HEK293 (cell line): ENCODE measurements around the gene NUDCD3.

Experiments
- CTCF ChIP-seq: fragments of 450-650 bp; formaldehyde crosslinking; IDR thresholded peaks from 2 replicates; pipeline ENCODE4 v1.5.1; 2016; ENCODE audit warnings: missing biosample characterization, missing genetic modification characterization
- MYNN ChIP-seq: fragments of 450-650 bp; formaldehyde crosslinking; IDR thresholded peaks from 2 replicates; pipeline ENCODE4 v1.5.1; 2016; ENCODE audit warnings: missing biosample characterization, missing genetic modification characterization, borderline replicate concordance
- SALL2 ChIP-seq: fragments of 450-650 bp; formaldehyde crosslinking; IDR thresholded peaks from 2 replicates; pipeline ENCODE4 v1.5.0; 2017; ENCODE audit warnings: missing biosample characterization, mild to moderate bottlenecking, missing genetic modification characterization, borderline replicate concordance
- TF ChIP-seq, protein P1 (sequence below): fragments of 450-650 bp; formaldehyde crosslinking; IDR thresholded peaks from 2 replicates; pipeline ENCODE4 v1.5.1; 2016; ENCODE audit warnings: missing biosample characterization, missing genetic modification characterization

GRCh38 chr7:44534501-44534900, 44.0 kb upstream of the NUDCD3 start:
- TF ChIP-seq CTCF (peak; percentile 57), MYNN (tag by site-specific recombination) (no peak), SALL2 (tag by site-specific recombination) (no peak)
- TF ChIP-seq, protein P1, sequence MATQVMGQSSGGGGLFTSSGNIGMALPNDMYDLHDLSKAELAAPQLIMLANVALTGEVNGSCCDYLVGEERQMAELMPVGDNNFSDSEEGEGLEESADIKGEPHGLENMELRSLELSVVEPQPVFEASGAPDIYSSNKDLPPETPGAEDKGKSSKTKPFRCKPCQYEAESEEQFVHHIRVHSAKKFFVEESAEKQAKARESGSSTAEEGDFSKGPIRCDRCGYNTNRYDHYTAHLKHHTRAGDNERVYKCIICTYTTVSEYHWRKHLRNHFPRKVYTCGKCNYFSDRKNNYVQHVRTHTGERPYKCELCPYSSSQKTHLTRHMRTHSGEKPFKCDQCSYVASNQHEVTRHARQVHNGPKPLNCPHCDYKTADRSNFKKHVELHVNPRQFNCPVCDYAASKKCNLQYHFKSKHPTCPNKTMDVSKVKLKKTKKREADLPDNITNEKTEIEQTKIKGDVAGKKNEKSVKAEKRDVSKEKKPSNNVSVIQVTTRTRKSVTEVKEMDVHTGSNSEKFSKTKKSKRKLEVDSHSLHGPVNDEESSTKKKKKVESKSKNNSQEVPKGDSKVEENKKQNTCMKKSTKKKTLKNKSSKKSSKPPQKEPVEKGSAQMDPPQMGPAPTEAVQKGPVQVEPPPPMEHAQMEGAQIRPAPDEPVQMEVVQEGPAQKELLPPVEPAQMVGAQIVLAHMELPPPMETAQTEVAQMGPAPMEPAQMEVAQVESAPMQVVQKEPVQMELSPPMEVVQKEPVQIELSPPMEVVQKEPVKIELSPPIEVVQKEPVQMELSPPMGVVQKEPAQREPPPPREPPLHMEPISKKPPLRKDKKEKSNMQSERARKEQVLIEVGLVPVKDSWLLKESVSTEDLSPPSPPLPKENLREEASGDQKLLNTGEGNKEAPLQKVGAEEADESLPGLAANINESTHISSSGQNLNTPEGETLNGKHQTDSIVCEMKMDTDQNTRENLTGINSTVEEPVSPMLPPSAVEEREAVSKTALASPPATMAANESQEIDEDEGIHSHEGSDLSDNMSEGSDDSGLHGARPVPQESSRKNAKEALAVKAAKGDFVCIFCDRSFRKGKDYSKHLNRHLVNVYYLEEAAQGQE (tag by site-specific recombination): no peak
